Prostate gland (tissue), 2 donors: Measurements from ENCODE around the gene RNF39.

Experiments used
- POLR2A ChIP-seq: fragments of 450-650 bp; IDR thresholded peaks from one replicate; pipeline ENCODE4 v1.6.1; 2016; ENCODE audit warnings: antibody characterized with exemption, mild to moderate bottlenecking
- POLR2AphosphoS5 ChIP-seq: sonication (generic); formaldehyde crosslinking; IDR thresholded peaks from one replicate; pipeline ENCODE4 v1.6.1; 2017; ENCODE audit warnings: antibody characterized with exemption
- TF ChIP-seq, protein P1 (sequence below), 4 experiments: fragments of 200-600 bp in 2 of 4; fragments of 450-650 bp in 2 of 4; sonication (generic) in 2 of 4; IDR thresholded peaks; 1 replicate in 3 of 4; 2 replicates in 1 of 4; pipeline ENCODE4 v1.5.1; 2016 to 2019; ENCODE audit warnings: antibody characterized with exemption in 4 of 4, mild to moderate bottlenecking in 2 of 4, moderate library complexity in 2 of 4

DNA sequence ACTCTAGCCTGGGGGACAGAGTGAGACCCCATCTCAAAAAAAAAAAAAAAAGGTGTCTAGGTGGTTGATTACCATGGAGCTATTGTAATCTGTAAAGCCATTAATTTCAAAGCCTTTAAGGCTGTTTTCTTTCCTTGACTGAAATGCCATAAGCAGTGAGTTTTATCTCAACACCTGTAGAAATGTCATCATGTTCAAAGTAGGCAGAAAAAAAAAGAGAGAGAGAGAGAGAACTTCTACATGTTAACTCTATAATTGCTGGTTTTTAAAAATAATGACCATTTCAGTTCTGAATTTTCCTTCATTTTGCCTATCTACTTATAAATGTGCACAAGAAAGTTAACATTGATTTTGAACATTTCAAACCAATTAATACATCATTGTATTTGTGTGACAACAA lies 44.2 kb downstream of the RNF39 start:
- TF ChIP-seq POLR2A (no peak), POLR2AphosphoS5 (no peak)
- TF ChIP-seq, protein P1, sequence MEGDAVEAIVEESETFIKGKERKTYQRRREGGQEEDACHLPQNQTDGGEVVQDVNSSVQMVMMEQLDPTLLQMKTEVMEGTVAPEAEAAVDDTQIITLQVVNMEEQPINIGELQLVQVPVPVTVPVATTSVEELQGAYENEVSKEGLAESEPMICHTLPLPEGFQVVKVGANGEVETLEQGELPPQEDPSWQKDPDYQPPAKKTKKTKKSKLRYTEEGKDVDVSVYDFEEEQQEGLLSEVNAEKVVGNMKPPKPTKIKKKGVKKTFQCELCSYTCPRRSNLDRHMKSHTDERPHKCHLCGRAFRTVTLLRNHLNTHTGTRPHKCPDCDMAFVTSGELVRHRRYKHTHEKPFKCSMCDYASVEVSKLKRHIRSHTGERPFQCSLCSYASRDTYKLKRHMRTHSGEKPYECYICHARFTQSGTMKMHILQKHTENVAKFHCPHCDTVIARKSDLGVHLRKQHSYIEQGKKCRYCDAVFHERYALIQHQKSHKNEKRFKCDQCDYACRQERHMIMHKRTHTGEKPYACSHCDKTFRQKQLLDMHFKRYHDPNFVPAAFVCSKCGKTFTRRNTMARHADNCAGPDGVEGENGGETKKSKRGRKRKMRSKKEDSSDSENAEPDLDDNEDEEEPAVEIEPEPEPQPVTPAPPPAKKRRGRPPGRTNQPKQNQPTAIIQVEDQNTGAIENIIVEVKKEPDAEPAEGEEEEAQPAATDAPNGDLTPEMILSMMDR (IDR thresholded peaks at IDR 0.05): no peak
